GM19452 (cell line): ENCODE data around the gene SMARCAD1.

Experiments used
- ATAC-seq: cut with Tn5 transposase; IDR thresholded peaks from one replicate; pipeline ENCODE4 v1.9.1; 2021; ENCODE audit not compliant: unreplicated experiment

Gene SMARCAD1, protein sequence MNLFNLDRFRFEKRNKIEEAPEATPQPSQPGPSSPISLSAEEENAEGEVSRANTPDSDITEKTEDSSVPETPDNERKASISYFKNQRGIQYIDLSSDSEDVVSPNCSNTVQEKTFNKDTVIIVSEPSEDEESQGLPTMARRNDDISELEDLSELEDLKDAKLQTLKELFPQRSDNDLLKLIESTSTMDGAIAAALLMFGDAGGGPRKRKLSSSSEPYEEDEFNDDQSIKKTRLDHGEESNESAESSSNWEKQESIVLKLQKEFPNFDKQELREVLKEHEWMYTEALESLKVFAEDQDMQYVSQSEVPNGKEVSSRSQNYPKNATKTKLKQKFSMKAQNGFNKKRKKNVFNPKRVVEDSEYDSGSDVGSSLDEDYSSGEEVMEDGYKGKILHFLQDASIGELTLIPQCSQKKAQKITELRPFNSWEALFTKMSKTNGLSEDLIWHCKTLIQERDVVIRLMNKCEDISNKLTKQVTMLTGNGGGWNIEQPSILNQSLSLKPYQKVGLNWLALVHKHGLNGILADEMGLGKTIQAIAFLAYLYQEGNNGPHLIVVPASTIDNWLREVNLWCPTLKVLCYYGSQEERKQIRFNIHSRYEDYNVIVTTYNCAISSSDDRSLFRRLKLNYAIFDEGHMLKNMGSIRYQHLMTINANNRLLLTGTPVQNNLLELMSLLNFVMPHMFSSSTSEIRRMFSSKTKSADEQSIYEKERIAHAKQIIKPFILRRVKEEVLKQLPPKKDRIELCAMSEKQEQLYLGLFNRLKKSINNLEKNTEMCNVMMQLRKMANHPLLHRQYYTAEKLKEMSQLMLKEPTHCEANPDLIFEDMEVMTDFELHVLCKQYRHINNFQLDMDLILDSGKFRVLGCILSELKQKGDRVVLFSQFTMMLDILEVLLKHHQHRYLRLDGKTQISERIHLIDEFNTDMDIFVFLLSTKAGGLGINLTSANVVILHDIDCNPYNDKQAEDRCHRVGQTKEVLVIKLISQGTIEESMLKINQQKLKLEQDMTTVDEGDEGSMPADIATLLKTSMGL

DNA sequence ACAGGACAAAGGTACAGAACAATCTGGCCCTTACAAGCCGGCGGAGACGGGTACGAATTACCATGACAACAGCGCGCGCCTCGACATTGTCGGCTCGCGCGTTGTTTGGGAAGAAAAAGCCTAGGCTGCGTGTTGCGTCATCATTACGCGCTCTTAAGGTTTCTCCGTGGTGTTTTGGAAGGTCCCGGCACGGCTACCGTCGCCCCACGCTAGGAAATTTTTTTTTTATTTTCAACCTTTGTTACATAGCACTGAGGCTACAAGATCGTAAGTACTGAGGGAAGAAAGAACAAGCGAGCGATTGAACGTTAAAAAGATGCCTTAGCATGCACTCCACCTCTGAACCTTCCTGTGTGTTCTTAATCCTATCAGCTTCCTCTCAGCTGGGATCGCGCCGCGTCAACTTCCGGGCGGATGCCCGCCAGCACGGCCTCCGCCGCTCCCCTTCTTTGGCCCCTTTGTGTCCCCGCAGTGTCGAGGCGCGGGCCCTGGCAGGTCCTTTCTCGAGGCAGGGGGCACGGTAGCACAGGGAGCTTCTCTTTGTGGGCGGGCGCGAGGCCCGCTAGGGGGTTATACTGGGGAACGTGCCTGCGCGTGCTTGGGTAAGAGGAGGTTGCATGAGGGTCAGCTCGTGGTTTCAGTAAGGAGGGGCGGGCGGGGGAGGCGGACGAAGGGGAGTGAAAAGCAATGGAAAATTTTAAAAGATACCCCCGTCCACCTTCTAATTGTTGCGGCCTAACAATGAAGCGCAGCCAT is at the start of gene SMARCAD1:
TSS of gene SMARCAD1 (plus strand) at position 397 of the 756 bp plus-strand sequence. CDS start 530 bp downstream, outside the sequence.
- peak; percentile 98 for ATAC-seq

DNA sequence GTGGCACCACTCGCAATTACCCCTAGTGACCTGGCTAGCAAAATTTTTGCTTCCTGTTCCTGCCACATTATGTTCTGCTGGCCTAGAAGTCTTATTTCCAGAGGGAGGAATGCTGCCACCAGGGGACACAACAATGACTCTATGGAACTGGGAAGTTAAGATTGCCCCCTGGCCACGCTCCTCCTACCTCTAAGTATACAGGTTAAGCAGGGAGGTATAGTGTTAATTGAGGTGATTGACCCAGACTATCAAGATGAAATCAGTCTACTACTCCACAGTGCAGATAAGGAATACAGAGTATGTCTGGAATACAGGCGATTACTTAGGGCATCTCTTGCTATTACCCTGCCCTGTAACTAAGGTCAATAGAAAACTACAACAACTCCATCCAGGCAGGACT is 48.8 kb upstream of the SMARCAD1 start:
- no peak for ATAC-seq

DNA sequence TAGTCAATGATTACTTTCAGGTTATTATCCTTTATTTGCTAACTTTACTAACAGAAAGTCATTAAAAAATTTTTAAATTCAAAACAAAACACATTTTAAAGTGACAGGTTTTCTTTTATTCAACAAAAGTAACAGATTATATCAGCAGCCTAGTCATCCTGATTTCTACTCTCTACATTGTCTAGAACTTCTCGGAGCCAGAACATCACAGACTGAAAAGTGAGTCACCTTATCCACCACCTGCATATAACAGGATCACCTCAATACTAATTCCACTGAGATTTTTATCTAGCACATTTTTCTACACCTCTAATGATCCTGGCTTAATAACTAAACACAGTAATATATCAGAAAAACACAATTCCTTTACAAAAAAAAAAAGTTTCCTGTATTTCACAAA is 47.9 kb upstream of the SMARCAD1 start:
- no peak for ATAC-seq

DNA sequence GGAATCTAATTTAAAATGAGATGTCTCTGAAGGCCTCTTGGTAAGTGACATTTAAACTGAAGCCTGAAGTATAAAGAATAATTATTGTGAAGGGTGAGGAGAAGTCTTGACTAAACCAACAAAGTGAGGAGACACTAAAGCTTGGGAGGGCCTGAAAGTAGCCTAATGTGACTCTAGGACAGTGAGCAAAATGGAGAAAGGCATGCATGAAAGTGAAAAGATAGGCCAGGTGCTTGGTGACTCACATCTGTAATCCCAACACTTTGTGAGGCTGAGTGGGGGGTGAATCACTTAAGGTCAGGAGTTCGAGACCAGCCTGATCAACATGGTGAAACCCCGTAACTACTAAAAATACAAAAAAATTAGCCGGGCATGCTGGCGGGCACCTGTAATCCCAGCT is 46.9 kb upstream of the SMARCAD1 start:
- ATAC-seq = no peak

DNA sequence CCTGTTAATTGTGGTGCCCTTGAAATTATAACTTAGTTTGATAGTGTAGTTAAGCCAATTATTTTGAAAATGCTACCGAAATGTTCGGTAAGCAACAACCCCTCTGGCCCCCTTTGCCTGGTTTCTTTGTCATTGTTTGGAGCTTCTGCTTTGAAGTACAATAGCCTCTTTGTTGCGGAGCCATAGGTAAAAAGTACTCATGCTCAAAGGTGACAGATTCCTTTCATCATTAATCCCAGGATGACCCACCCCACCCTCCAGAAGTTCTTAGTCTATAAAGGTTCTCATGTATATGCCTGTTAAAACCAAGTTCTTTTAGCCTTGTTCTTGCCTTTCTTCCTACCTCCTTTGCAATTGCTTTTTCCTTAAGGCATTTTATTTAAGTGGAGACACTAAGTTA is 42.4 kb upstream of the SMARCAD1 start:
- no peak for ATAC-seq

DNA sequence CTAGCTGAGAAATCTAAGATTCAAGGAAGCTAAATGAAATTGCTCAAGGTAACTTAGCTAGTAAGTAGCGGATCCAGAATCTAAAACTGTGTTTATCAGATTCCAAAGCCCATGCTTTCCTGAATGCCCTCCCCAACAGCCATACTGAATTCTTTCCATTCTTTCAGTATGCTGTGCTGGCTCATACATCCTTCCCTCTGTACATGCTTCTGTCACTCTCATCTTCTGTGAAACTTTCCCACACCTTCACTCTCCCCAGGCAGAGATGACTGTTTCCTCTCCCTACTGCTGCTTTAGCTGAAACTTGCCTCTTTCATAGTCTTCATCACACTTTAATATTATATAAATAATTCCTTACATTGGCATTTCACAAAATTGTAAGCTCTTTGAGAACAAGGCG is 39.3 kb upstream of the SMARCAD1 start:
- no peak for ATAC-seq

DNA sequence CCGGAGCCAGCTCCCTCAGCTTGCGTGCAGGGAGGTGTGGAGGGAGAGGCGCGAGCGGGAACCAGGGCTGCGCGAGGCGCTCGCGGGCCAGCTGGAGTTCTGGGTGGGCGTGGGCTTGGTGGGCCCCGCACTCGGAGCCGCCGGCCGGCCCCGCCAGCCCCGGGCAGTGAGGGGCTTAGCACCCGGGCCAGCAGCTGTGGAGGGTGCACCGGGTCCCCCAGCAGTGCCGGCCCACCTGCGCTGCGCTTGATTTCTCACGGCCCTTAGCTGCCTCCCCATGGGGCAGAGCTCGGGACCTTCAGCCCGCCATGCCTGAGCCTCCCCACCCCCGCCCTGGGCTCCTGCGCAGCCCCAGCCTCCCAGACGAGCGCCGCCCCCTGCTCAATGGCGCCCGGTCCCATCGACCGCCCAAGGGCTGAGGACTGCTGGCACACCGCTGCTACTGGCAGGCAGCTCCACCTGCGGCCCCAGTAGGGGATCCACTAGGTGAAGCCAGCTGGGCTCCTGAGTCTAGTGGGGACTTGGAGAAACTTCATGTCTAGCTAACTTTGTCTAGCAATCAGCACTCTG is 37.8 kb upstream of the SMARCAD1 start:
- no peak for ATAC-seq

DNA sequence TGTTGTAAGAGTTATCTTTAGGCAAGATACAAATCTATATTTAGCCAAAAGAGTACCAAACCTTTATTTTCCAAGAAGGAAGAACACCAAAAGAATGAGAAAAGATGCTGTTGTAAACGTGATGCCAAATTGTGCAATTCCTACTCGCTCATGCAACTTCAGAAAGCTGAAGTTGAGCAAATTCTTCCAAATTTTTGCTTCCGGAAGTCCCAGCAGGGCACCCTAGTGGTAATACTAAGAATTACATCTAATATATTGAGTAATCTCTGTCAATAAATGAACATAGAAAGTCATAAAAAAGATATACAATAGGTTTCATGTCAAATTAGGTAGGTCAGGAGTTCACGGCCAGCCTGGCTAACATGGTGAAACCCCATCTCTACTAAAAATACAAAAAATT is 36.0 kb upstream of the SMARCAD1 start:
- ATAC-seq = no peak

DNA sequence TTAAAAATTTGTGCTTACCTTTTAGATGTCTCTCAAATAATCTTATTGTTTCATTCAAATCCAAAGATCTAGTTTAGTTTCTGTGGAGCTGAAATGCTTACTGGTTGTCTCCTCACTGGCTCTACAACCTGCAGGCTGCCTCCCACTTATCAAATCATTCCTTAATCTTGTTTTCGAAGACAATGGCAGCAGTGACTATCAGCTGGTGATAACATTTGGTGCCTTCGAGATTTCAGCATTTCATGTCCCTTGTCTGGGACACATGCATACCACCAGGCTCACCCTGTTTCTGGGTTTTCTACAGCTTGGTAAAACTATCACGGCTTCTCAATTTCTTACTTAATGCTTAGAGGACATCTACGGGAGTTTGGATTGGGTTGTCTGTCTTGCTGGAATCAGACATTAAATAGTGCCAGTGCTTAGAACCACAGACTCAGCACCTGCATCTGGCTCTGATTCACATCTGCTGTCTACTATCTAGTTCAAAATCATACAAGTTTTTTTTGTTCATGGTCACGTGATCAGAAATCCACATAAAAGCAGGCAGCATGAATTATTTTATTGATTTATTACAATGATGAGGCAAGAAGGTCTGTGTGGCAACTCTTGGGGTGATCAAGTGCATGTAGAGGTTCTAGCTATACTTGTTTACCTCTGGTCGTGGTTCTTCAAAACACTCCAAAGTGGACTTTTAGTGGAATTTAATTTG is 32.0 kb upstream of the SMARCAD1 start:
- ATAC-seq = no peak

DNA sequence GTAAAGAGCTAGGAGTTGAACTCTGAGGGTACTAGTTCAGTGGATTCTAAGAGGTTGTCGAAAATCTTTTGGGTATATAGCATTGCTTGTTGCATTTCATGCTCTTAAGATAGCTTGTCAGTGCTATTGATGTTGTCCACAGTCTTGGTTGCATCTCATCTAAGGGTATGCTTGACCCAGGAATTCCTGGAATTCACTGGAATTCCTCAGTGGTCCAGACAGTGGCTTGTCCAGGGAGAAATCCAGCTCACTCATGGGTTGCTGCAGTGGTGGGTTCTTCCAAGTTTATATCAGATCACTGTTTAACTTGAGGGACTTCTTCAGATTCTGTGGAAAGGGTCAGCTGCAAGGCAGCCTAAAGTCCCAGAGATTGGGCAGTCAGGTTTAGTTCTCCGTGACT is 29.8 kb upstream of the SMARCAD1 start:
- no peak for ATAC-seq

DNA sequence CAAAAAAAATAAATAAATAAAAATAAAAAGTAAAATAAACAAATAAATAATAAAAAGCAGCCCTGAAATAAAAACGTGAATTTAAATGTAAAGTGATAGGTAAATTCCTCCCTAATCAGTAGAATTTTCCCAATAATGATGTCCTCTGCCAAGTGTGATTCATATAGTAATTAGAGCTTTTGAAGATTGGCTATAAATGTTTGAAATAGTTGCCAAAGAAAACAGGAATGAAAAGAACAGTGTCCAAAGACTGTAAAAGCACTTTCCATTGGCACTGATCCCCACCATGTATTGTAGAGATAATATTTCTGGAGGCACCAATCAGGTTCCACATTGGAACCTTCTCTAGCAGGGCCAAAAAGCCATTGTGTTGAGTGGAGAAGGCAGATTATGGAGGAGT is 25.9 kb upstream of the SMARCAD1 start:
- ATAC-seq = no peak

DNA sequence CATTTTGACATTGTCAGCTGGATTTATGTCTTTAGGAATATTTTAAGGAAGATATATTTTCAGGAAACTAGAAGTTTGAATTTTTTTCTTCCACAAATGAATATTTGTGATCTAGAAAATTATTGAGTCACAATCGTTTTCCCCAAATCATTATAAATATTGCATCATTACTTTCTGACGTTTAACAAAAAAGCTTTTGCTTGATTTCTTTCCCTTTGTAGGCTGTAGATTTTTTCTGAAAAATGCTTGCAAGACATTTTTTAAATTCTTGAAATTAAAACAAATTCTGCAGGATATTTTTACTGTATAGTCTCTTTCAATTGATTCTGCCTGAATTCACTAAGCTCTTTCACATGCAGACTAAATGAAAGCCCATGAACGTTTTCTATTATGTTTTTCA is 4.9 kb upstream of the SMARCAD1 start:
- ATAC-seq = no peak

DNA sequence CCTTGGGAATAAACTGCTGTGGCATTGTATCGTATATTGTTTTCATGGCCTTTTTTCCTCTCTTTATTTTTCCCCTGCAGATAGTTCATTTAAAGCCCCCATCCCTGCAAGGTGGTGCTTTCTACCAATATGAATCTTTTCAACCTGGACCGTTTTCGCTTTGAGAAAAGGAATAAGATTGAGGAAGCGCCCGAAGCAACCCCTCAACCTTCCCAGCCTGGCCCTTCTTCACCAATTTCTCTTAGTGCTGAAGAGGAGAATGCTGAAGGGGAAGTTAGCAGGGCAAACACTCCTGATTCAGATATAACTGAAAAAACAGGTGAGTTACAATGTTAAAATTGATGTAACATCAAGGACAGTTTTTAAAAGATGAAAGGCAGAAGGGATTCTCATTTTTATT is 601 bp downstream of the SMARCAD1 start:
- no peak for ATAC-seq

DNA sequence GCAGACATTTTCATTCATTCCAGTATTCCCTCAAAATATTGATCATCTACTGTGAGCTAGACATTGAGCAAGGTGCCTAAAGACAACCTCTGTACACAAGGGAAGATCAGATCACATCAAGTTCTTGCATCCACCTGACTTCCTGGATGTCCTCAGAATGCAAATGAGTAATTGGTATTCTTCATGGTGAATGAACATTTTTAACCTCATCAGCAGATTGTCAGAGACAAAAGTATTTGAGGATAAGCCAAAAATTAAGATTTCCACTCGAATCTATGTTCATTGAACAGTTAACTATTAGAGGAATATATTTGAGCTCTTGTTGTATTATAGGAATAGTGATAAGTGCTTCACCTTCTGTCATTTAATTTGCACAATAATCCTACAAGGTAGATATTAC is 1.3 kb downstream of the SMARCAD1 start:
- ATAC-seq = no peak

DNA sequence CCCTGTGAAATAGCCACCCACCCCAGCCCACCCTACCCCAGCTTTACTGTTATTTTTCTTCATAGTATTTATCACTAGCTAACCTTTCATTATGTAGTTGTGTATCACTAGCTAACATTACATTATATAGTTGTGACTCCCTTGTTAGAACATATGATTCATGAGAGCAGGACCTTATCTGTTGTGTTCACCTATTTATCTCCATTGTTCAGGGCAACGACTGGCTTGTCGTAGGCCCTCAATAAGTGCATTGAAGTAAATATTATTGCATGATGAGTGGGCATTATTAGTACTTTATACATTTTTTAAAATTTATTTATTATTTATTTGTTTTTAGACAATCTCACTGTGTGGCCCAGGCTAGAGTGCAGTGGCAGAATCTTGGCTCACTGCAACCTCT is 4.2 kb downstream of the SMARCAD1 start:
- no peak for ATAC-seq

DNA sequence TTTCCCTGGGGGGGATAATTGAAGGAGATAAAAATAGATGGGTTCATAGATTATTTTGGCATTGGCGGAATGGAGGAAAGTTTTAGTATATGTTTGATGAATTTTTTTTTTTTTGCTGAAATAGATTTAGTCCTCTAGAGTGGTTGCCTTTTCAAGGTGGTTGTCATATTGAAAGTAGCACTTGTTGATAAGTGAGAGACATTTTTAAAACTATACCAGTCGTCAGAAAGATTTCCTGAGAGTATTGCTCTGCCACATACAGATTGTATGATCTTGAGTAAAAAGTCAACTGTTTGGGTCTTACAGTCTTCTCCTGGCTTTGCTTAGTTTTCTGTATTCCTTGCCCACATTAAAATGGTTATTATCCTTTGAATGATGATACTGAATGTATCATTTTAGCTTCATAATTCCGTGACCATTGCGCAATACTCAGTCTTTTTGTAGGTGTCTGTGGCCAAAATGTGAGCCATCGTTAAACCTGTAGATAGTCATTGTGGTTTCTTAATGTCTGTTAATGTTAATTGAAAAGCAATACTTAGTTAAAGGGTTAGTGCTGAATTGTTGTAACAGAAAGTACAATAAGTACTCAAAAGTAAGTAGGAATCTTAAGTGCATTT is 7.1 kb downstream of the SMARCAD1 start:
- ATAC-seq = peak; percentile 82

DNA sequence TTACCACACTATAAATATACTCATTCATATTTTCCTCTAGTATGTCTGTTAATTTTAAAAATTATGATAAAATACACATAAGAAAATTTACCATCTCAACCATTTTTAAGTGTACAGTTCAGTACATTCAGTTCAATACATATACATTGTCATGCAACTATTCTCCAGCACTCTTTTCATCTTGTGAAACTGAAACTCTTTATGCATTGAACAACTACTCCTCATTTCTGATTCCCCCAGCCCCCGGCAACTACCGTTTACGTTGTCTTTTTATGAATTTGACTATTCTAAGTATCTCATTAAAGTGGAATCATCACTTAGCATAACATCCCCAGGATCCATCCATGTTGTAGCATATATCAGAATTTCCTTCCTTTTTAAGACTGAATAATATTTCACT is 8.7 kb downstream of the SMARCAD1 start:
- ATAC-seq = no peak

DNA sequence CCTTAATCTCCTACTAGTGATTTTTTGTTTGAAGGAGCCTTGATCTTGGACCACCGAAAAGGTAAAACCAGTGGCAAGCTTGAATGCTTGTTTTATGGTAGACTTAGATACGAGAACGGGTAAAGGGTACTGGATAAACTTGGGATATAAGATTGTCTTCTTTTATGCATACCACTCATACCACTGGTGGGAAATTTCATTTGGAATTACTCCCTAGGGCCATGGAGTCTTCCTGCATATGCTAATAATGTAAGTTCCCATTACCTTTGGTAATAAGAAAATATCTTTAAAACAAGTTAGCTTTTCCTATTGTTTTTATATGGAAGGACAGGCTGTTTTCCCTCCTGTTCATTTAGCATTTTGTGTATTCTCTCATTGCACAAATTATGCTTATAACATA is 11.7 kb downstream of the SMARCAD1 start:
- no peak for ATAC-seq

DNA sequence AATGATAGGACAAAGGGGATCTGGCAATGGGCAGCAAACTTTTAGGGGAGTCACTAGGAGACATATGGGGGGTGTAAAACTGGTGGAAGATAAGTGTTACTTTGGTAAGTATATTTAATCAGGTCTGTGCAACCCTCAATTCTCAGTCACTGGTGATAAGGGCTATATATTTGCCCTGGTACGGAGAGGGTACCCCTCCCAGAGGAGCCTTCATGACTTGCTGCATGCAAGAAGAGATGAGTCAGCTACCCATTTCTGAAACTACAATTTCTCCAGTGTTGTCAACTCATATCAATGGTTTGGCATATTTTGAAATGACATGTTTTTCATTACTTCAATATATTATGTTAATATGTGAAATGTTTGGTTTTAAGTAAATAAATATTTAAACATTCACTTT is 14.3 kb downstream of the SMARCAD1 start:
- no peak for ATAC-seq

DNA sequence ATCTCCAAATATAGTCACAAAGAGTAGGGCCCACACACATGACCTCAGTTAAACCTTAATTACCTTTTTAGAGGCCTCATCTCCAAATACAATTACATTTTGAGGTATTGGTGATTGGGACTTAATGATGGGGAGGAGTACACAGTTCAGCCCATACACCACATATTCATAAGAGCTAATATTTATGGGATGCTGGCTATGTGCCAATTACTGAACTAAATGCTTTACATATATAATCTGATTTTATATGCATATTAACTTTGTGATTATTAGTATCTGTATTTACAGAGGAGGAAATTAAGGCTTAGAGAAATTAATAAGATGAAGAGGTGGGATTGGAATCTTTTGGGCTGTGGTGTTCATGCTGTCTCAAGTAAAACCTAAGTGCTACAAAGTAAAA is 17.8 kb downstream of the SMARCAD1 start:
- no peak for ATAC-seq
